GM19468 (cell line): ENCODE measurements around the gene ZFYVE19.
"Not testable (repeated sequence)": the region's sequence is repeated elsewhere in the genome, so short reads cannot be mapped to it uniquely, and the experiment has no call there.

Experiments used
- ATAC-seq: cut with Tn5 transposase; IDR thresholded peaks from one replicate; pipeline ENCODE4 v1.9.1; 2021; ENCODE audit warnings: mild to moderate bottlenecking, moderate library complexity, moderate number of reproducible peaks; ENCODE audit not compliant: unreplicated experiment; ENCODE audit errors: extremely low read depth

The ZFYVE19 gene

DNA sequence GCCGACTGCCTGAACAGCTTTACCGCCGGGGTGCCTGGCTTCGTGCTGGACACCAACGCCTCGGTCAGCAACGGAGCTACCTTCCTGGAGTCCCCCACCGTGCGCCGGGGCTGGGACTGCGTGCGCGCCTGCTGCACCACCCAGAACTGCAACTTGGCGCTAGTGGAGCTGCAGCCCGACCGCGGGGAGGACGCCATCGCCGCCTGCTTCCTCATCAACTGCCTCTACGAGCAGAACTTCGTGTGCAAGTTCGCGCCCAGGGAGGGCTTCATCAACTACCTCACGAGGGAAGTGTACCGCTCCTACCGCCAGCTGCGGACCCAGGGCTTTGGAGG is 37.8 kb downstream of the ZFYVE19 start:
- no peak for ATAC-seq

DNA sequence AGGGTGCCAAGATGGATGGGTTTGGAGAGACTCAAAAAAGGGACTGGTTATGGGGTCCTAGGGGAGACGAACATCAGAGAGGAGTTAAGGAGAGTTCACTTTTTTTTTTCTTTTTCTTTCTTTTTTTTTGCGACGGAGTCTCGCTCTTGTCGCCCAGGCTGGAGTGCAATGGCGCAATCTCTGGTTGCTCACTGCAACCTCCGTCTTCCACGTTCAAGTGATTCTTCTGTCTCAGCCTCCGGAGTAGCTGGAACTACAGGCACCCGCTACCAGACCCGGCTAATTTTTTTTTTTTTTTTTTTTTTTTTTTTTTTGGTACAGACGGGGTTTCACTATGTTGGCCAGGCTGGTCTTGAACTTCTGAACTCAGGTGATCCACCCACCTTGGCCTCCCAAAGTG is 38.1 kb downstream of the ZFYVE19 start:
- ATAC-seq = no peak

DNA sequence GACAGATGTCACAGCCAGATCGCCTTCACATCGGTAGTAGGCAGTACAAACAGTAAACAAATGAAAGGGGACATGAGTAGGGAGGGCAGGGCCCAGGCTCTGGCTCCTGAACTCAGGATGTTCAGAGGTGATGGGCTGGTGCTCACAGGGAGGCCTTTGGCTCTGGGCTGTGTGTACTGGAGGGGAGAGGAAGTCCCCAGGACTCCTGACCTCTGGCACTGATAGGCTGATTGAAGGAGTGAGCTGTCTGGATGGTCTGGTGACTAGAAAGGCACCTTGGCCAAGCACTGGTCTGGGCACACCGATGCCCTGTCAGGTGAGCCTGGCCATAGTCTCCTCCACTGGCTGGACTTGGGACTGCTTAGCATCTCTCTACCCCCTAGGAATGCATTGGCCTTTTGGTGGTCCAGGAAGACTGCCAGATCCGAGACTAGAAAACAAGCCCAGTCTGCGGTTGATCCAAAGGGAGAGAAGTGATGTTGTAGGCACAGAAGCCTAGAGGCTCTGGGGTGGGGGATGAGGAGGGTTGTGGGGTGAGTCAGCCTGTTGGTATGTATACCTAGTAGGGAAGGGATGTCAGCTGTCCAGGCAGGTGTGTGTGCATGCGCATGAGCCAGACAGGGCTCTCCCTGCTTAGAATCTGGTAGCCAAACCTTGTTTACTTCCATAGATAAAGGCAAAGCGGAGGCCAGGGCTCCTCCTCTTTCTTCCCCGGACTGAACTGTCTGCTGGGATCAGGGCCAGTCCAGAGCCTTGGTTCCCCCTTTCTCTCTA is 38.8 kb downstream of the ZFYVE19 start:
- ATAC-seq = no peak

GRCh38 chr15:40846841-40847222 is 39.9 kb downstream of the ZFYVE19 start:
- ATAC-seq = no peak

GRCh38 chr15:40847223-40847961 is 40.5 kb downstream of the ZFYVE19 start:
- no peak for ATAC-seq

GRCh38 chr15:40850576-40851112 is 43.8 kb downstream of the ZFYVE19 start:
- no peak for ATAC-seq

DNA sequence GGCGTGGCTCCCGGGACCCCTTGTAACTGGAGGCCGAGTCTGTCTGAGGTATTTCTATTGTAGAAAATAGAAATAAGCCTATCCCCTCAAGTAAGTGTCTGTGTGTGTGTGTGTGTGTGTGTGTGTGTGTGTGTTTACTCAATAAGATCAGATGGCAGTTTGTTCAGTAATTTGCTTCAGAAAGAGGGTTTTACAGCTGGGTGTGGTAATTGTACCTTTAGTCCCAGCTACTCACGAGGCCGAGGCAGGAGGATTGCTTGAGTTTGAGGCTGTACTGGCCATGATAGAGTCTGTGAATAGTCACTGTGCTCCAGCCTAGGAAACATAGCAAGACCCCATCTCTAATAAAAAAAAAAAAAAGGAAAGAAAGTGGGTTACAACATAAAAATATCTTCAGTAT is 45.6 kb downstream of the ZFYVE19 start:
- ATAC-seq = no peak

- no peak for ATAC-seq
Observed at GRCh38 chr15:40853241-40853890, 46.5 kb downstream of the ZFYVE19 start.

- ATAC-seq = no peak
Observed at GRCh38 chr15:40854161-40854560, 47.3 kb downstream of the ZFYVE19 start.

- ATAC-seq = no peak
Observed at GRCh38 chr15:40855706-40856234, 48.9 kb downstream of the ZFYVE19 start.

DNA sequence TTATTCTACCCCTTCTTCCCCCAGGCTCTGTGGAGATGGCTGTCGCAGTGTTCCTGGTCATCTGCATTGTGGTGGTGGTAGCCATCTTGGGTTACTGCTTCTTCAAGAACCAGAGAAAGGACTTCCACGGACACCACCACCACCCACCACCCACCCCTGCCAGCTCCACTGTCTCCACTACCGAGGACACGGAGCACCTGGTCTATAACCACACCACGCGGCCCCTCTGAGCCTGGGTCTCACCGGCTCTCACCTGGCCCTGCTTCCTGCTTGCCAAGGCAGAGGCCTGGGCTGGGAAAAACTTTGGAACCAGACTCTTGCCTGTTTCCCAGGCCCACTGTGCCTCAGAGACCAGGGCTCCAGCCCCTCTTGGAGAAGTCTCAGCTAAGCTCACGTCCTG is 49.9 kb downstream of the ZFYVE19 start:
- no peak for ATAC-seq

GRCh38 chr15:40857601-40858341 is 50.9 kb downstream of the ZFYVE19 start:
- ATAC-seq = no peak

- no peak for ATAC-seq
Observed at GRCh38 chr15:40858706-40859105, 51.8 kb downstream of the ZFYVE19 start.

DNA sequence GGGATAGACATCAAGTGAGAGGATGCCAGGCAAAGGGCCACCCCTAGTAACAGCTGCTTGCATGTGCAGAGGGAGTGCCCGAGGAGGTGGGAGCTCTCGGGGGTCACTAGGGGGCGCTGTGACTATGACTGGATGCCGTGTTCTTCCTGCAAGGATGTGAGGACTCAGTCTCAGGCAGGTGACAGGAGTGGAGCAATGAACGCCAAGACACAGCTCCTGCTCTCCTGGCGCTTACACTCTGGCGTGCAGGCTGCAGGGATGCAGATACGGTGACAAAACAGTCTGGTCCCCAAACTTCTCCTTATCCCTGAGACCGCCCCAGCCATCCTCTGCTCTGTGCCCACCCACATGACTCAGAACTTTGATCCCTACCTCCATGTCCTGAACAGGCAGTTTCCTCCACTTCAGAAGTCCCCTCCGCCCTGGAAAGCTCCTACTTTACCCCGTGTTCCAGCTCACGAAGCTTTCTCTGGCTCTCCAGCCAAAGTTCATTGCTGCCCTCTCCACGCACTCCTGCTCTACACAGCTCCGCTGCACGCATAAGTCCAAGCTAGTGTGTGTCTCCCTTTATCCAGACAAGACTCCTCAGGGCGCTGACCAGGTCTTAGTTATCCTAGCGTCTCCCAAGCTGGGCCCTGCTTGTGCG is 52.4 kb downstream of the ZFYVE19 start:
- no peak for ATAC-seq

- ATAC-seq = not testable (repeated sequence)
Observed at GRCh38 chr15:40861147-40861546, 54.3 kb downstream of the ZFYVE19 start.

GRCh38 chr15:40863660-40864270 is 56.9 kb downstream of the ZFYVE19 start:
- no peak for ATAC-seq
